HG03354 (cell line): ENCODE data around the gene TEX264.
"Not testable (repeated sequence)": the region's sequence is repeated elsewhere in the genome, so short reads cannot be mapped to it uniquely, and the experiment has no call there.

Experiments used
- ATAC-seq: cut with Tn5 transposase; IDR thresholded peaks from one replicate; pipeline ENCODE4 v1.9.1; 2021; ENCODE audit warnings: mild to moderate bottlenecking; ENCODE audit not compliant: unreplicated experiment, poor library complexity, severe bottlenecking

TEX264 gene

DNA sequence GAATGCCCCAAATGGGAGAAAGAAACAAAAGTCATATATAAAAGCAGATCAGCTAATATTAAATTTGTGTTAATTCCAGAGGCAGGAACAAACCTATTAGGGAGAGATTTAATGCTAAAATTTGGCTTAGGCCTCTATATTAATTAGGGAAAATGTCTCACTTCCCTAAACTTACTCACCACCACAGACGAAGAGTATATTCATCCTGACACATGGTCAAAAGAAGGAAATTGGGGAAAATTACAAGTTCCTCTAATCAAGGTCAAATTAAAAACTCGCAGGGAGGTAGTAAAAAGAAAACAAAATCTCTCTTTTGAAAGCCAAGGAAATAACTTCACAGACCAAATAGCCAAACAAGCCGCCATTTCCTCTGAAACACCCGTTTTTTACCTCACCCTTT is 68.1 kb downstream of the TEX264 start:
- ATAC-seq = no peak

- ATAC-seq = not testable (repeated sequence)
These were observed 71.3 kb downstream of the TEX264 start for GRCh38 chr3:51742320-51742719.

GRCh38 chr3:51742978-51743377 is 71.9 kb downstream of the TEX264 start:
- not testable (repeated sequence) for ATAC-seq

- no peak for ATAC-seq
These were observed 76.8 kb downstream of the TEX264 start for GRCh38 chr3:51747840-51748239.

DNA sequence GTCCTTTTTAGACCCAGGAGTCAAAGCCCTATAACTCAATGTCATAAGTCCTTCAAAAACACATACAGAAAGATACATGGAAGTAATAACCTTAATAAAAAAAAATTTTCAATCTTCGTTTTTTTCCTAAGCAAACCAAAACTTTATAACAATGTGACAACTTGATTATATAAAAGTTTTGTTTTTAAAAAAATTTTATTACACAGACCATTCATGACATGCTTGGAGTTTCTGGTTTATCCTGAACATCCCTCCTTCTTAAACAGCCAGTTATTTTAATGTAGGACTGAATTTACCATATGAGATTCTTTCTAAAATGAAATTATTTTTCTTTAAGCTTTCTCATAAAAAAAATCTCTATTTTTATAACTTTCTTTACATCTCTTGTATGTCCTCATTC is 77.3 kb downstream of the TEX264 start:
- no peak for ATAC-seq

GRCh38 chr3:51750878-51751277 is 79.8 kb downstream of the TEX264 start:
- no peak for ATAC-seq

DNA sequence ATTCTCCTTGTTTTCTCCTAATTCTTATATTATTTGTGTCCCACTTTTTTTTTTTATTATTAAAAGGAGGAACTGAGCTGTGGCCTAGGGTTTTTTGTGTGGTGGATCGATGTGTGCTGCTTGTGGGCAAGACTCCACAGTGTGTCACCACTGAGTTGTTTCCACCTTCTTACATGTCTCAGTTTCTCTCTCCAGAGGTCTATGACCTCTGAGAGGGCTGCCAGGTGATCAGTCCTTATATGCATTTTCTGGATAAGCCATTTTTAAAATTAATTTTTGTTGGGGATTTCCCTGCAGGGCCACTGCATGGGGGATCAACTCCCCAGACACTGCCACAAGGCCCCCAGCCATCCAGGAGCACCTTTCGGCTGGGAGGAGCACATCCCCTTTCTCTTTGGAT is 80.2 kb downstream of the TEX264 start:
- ATAC-seq = peak; percentile 55
